DND-41 (cell line): ENCODE results near the gene GP1BA.

Experiments used
- ATAC-seq: fragments of 200-7000 bp; cut with Tn5 transposase; 3 replicates; pipeline ENCODE4 v1.9.1; 2021; ENCODE audit warnings: low read depth; ENCODE audit not compliant: insufficient read depth
- DNase-seq: peaks from one replicate; pipeline ENCODE4 v3.0.0-alpha.2; 2020
- H2AFZ ChIP-seq: 2 replicates; pipeline ENCODE4 v1.6.0; 2012; ENCODE audit warnings: low read depth, low read length
- H3K27ac ChIP-seq: 2 replicates; pipeline ENCODE4 v1.5.1; 2012; ENCODE audit warnings: low read length, inconsistent platforms
- H3K27me3 ChIP-seq: fragments of 200-600 bp; sonication (generic); 2 replicates; pipeline ENCODE4 v1.6.0; 2012; ENCODE audit warnings: low read length, mild to moderate bottlenecking, inconsistent platforms; ENCODE audit not compliant: insufficient read depth, poor library complexity
- H3K36me3 ChIP-seq: 2 replicates; pipeline ENCODE4 v1.5.1; 2012; ENCODE audit warnings: low read length, inconsistent platforms; ENCODE audit not compliant: insufficient read depth
- H3K4me1 ChIP-seq: 2 replicates; pipeline ENCODE4 v1.5.1; 2012; ENCODE audit warnings: mild to moderate bottlenecking, low read length; ENCODE audit not compliant: insufficient read depth
- H3K4me2 ChIP-seq: 2 replicates; pipeline ENCODE4 v1.6.0; 2012; ENCODE audit warnings: mild to moderate bottlenecking, moderate library complexity, low read length, inconsistent platforms; ENCODE audit not compliant: insufficient read depth
- H3K4me3 ChIP-seq, 2 experiments: fragments of 200-600 bp in 1 of 2; shearing (Covaris generic) in 1 of 2; 2 replicates each; pipeline ENCODE4 v1.5.1; 2012 to 2016; ENCODE audit warnings: inconsistent platforms in 2 of 2, low read length in 2 of 2, mild to moderate bottlenecking in 2 of 2, low read depth in 1 of 2, moderate library complexity in 1 of 2
- H3K79me2 ChIP-seq: 2 replicates; pipeline ENCODE4 v1.6.0; 2012; ENCODE audit warnings: low read length, inconsistent platforms; ENCODE audit not compliant: insufficient read depth
- H3K9ac ChIP-seq: 2 replicates; pipeline ENCODE4 v1.6.0; 2012; ENCODE audit warnings: low read depth, mild to moderate bottlenecking, inconsistent platforms, low read length, moderate library complexity
- H3K9me3 ChIP-seq: 2 replicates; pipeline ENCODE4 v1.5.1; 2012; ENCODE audit warnings: low read length, moderate library complexity, mild to moderate bottlenecking, inconsistent platforms; ENCODE audit not compliant: insufficient read depth, severe bottlenecking
- H4K20me1 ChIP-seq: 2 replicates; pipeline ENCODE4 v1.6.0; 2012; ENCODE audit warnings: low read length; ENCODE audit not compliant: insufficient read depth
- CTCF ChIP-seq: IDR thresholded peaks from 2 replicates; pipeline ENCODE4 v1.5.1; 2012; ENCODE audit warnings: borderline replicate concordance, low read length, moderate library complexity, mild to moderate bottlenecking; ENCODE audit not compliant: poor library complexity, severe bottlenecking; ENCODE audit errors: extremely low read depth
- EZH2 ChIP-seq: IDR thresholded peaks from 3 replicates; pipeline ENCODE4 v1.6.1; 2012; ENCODE audit warnings: borderline replicate concordance, low read depth, mild to moderate bottlenecking, moderate library complexity, low read length, inconsistent platforms; ENCODE audit not compliant: severe bottlenecking

GP1BA gene

GRCh38 chr17:4973256-4974114, 41.4 kb downstream of the GP1BA start:
- Histone ChIP-seq H4K20me1 (peaks cover 4% of the 10 kb centered on the region), H3K4me2 (no peak overlapping the region), H3K27me3 (no peaks in the 10 kb centered on the region), H3K27ac (no peak overlapping the region), H3K9me3 (no peaks in the 10 kb centered on the region), H3K4me1 (peaks cover 14% of the 10 kb centered on the region), H2AFZ (no peak overlapping the region), H3K9ac (no peak overlapping the region), H3K36me3 (peaks cover 82% of the 10 kb centered on the region), H3K4me3 (no peak overlapping the region), H3K79me2 (peaks cover 12% of the 10 kb centered on the region)
- TF ChIP-seq CTCF (no peak), EZH2 (no peak)
- DNase-seq (no peak), ATAC-seq (no peak)

GRCh38 chr17:4974115-4974670, 42.1 kb downstream of the GP1BA start:
- DNase-seq (no peak), ATAC-seq (no peak)
- Histone ChIP-seq H3K4me3 (no peak overlapping the region), H3K9me3 (no peaks in the 10 kb centered on the region), H2AFZ (no peak overlapping the region), H3K79me2 (peaks cover 5% of the 10 kb centered on the region; the same call in 1 of the 2 replicates), H3K4me2 (no peak overlapping the region), H3K27ac (no peak overlapping the region), H3K4me1 (peaks cover 7% of the 10 kb centered on the region), H3K27me3 (no peaks in the 10 kb centered on the region), H3K9ac (no peak overlapping the region), H3K36me3 (peaks cover 83% of the 10 kb centered on the region), H4K20me1 (peaks cover 4% of the 10 kb centered on the region)
- TF ChIP-seq CTCF = no peak
- TF ChIP-seq EZH2 = no peak

- Histone ChIP-seq H3K4me1 (peaks cover 6% of the 10 kb centered on the region), H3K9me3 (no peaks in the 10 kb centered on the region), H3K9ac (no peak overlapping the region), H3K4me3 (no peak overlapping the region), H2AFZ (no peak overlapping the region), H3K27ac (no peak overlapping the region), H4K20me1 (no peaks in the 10 kb centered on the region), H3K36me3 (peaks cover 76% of the 10 kb centered on the region), H3K79me2 (no peaks in the 10 kb centered on the region), H3K27me3 (no peaks in the 10 kb centered on the region), H3K4me2 (no peak overlapping the region)
- TF ChIP-seq CTCF (no peak), EZH2 (no peak)
- DNase-seq = no peak
- ATAC-seq = no peak
Measured at GRCh38 chr17:4978726-4979125, 46.6 kb downstream of the GP1BA start.
